ENCODE results near the gene ZSCAN5B. TPM values are rescaled to one million over a fixed set of nuclear protein-coding genes. Genes with fewer than 3 reads are reported as not detected.
A peak's percentile ranks its signal among the peaks of the same experiment; 100 is the strongest.

ZSCAN5B gene
- total RNA-seq, 1 experiment from 2014 or later: not detected

DNA sequence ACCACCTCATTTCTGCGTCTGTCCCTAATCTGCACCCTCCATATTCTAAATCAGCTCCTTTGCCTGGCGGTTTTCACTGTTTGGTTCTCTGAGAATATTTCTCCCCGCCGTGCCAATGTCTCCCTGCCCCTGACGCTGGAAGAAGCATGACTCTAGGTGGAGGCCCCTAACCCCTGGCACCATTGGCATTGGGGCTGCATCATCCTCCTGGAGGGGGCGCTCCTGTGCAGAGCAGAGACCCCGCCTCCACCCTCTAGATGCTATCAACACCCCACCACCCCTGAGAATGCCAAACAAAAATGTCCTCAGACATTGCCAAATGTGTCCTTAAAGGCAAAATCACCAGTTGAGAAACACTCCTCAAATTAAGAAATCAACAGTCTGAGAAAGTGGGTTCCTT lies 6.5 kb downstream of the ZSCAN5B start:
- Histone ChIP-seq H2BK20ac (ENCODE audit: low read depth, low read length, poor library complexity, severe bottlenecking) (no peak overlapping the region), H3K27me3 (ENCODE audit: insufficient read depth, low read length) (no peaks in the 10 kb centered on the region), H4K5ac (ENCODE audit: insufficient read length, low read depth, low read length) (no peak overlapping the region), H3K23ac (ENCODE audit: insufficient read length, low read depth, low read length) (no peak overlapping the region), H3K79me2 (ENCODE audit: insufficient read depth, low read length) (no peaks in the 10 kb centered on the region), H4K91ac (ENCODE audit: insufficient read length, low read depth, low read length) (no peak overlapping the region), H2AK5ac (ENCODE audit: insufficient read length, low read length) (no peak overlapping the region), H3K4me1 (ENCODE audit: insufficient read depth, low read length) (no peaks in the 10 kb centered on the region), H3K4ac (ENCODE audit: low read depth, low read length) (no peak overlapping the region), H3T11ph (ENCODE audit: low read length) (no peak overlapping the region), H4K20me1 (ENCODE audit: control insufficient read depth, insufficient read depth, insufficient read length) (no peaks in the 10 kb centered on the region), H3K56ac (ENCODE audit: insufficient read length, low read depth, low read length) (no peak overlapping the region), H2BK120ac (ENCODE audit: low read depth, low read length, poor library complexity, severe bottlenecking) (no peak overlapping the region), H2BK12ac (ENCODE audit: insufficient read length, low read depth, low read length) (no peak overlapping the region), H2AFZ (ENCODE audit: low read length) (no peak overlapping the region), H3K9ac (ENCODE audit: extremely low read depth, insufficient read length, low read length) (no peak overlapping the region), H2BK15ac (ENCODE audit: low read depth, low read length) (no peak overlapping the region), H3K14ac (ENCODE audit: insufficient read depth, low read length) (no peak overlapping the region), H3K4me2 (ENCODE audit: insufficient read depth, insufficient read length, low read length) (no peak overlapping the region), H2BK5ac (ENCODE audit: insufficient read length, low read length) (no peak overlapping the region), H3K9me3 (ENCODE audit: control insufficient read depth, low read depth, low read length) (no peaks in the 10 kb centered on the region), H3K23me2 (ENCODE audit: insufficient read length, low read depth, low read length, poor library complexity, severe bottlenecking) (no peaks in the 10 kb centered on the region), H4K8ac (replicated peaks; ENCODE audit: insufficient read length, low read depth, low read length) (no peak overlapping the region), H3K27ac (ENCODE audit: insufficient read length, low read depth, low read length) (no peak overlapping the region), H3K79me1 (ENCODE audit: insufficient read depth, low read depth, low read length, poor library complexity, severe bottlenecking) (no peaks in the 10 kb centered on the region), H3K18ac (ENCODE audit: insufficient read length, low read depth, low read length) (no peak overlapping the region)
- TF ChIP-seq, protein P1, sequence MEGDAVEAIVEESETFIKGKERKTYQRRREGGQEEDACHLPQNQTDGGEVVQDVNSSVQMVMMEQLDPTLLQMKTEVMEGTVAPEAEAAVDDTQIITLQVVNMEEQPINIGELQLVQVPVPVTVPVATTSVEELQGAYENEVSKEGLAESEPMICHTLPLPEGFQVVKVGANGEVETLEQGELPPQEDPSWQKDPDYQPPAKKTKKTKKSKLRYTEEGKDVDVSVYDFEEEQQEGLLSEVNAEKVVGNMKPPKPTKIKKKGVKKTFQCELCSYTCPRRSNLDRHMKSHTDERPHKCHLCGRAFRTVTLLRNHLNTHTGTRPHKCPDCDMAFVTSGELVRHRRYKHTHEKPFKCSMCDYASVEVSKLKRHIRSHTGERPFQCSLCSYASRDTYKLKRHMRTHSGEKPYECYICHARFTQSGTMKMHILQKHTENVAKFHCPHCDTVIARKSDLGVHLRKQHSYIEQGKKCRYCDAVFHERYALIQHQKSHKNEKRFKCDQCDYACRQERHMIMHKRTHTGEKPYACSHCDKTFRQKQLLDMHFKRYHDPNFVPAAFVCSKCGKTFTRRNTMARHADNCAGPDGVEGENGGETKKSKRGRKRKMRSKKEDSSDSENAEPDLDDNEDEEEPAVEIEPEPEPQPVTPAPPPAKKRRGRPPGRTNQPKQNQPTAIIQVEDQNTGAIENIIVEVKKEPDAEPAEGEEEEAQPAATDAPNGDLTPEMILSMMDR (conservative IDR thresholded peaks at IDR 0.05): peak; percentile 54
- H3K9me3 Mint-ChIP-seq: peaks cover 0 to 44% of the 10 kb centered on the region in 2 experiments; a peak in 2 of 5 replicates
- no peak for DNase-seq
- no peaks in the 10 kb centered on the region for H3K4me1 Mint-ChIP-seq
- no peak overlapping the region for H3K27ac Mint-ChIP-seq
- no CpG with 5 or more reads among the region's 7 CpGs for WGBS (ENCODE audit: extremely low coverage, insufficient read length, low lambda C conversion rate)
- H3K36me3 Mint-ChIP-seq (ENCODE audit: insufficient read depth in 1 of 3, low read depth in 3 of 3): no peaks in the 10 kb centered on the region
- no peak overlapping the region for H3K4me3 Mint-ChIP-seq
- peaks cover 12% of the 10 kb centered on the region for H3K27me3 Mint-ChIP-seq (ENCODE audit: low read depth)

Measured in H9 (cell line).